Fibroblast of lung (primary cell): ENCODE measurements around the gene ABCD1. TPM values are rescaled to one million over a fixed set of nuclear protein-coding genes. Genes with fewer than 3 reads are reported as not detected.
"Not testable (repeated sequence)": the region's sequence is repeated elsewhere in the genome, so short reads cannot be mapped to it uniquely, and the experiment has no call there.

ENCODE experiments used
- DNase-seq, 2 donors: peaks; one replicate each; pipeline versions ENCODE4 v3.0.0 to v3.0.0-alpha.2; 2010; ENCODE audit warnings: low read depth in 2 of 2
- H2AFZ ChIP-seq: 2 replicates; pipeline ENCODE4 v1.5.1; 2012; ENCODE audit warnings: low read length, control low read depth, inconsistent platforms
- H3K27ac ChIP-seq: 2 replicates; pipeline ENCODE4 v1.5.1; 2011; ENCODE audit warnings: low read length, control low read depth; ENCODE audit not compliant: insufficient read depth
- H3K27me3 ChIP-seq: 2 replicates; pipeline ENCODE4 v1.5.1; 2011; ENCODE audit warnings: mild to moderate bottlenecking, low read length; ENCODE audit not compliant: control insufficient read depth, insufficient read depth
- H3K36me3 ChIP-seq: 2 replicates; pipeline ENCODE4 v1.5.1; 2011; ENCODE audit warnings: low read length; ENCODE audit not compliant: control insufficient read depth, insufficient read depth
- H3K4me1 ChIP-seq: 2 replicates; pipeline ENCODE4 v1.5.1; 2011; ENCODE audit warnings: low read length; ENCODE audit not compliant: control insufficient read depth, insufficient read depth; ENCODE audit errors: extremely low read depth
- H3K4me2 ChIP-seq: 2 replicates; pipeline ENCODE4 v1.5.1; 2011; ENCODE audit warnings: low read length, control low read depth; ENCODE audit not compliant: insufficient read depth; ENCODE audit errors: extremely low read depth
- H3K4me3 ChIP-seq, 4 experiments: fragments of 200-600 bp in 1 of 4; sonication (generic) in 1 of 4; replicated peaks in 1 of 4; 2 replicates each; pipeline ENCODE4 v1.5.1; 2011 to 2016; ENCODE audit warnings: low read length in 4 of 4, low read depth in 3 of 4, mild to moderate bottlenecking in 3 of 4, control low read depth in 2 of 4, inconsistent platforms in 1 of 4, mixed read lengths in 1 of 4; ENCODE audit not compliant: insufficient read depth in 1 of 4; ENCODE audit errors: control extremely low read depth in 1 of 4
- H3K79me2 ChIP-seq: 2 replicates; pipeline ENCODE4 v1.5.1; 2012; ENCODE audit warnings: mild to moderate bottlenecking, low read length, inconsistent platforms; ENCODE audit not compliant: control insufficient read depth, insufficient read depth
- H3K9ac ChIP-seq: 2 replicates; pipeline ENCODE4 v1.5.1; 2011; ENCODE audit warnings: mild to moderate bottlenecking, low read length, control low read depth; ENCODE audit not compliant: insufficient read depth
- H3K9me3 ChIP-seq: 2 replicates; pipeline ENCODE4 v1.5.1; 2012; ENCODE audit warnings: low read depth, low read length; ENCODE audit not compliant: control insufficient read depth, insufficient read depth
- H4K20me1 ChIP-seq: 2 replicates; pipeline ENCODE4 v1.5.1; 2011; ENCODE audit warnings: low read length; ENCODE audit not compliant: control insufficient read depth, insufficient read depth; ENCODE audit errors: extremely low read depth
- EZH2 ChIP-seq: IDR thresholded peaks from 2 replicates; pipeline ENCODE4 v1.5.1; 2012; ENCODE audit warnings: low read length, control low read depth, mild to moderate bottlenecking; ENCODE audit errors: missing control alignments
- polyA plus RNA-seq, 2 donors: library from polyadenylated mRNA; depleted of rRNA in 1 of 2; stranded (reverse) in 1 of 2; unstranded in 1 of 2; fragments of >200 nt; gene quantifications; 2 replicates each; pipeline ENCODE4 v1.2.1, GENCODE V29; 2011 to 2012; ENCODE audit warnings: missing spikeins in 1 of 2
- total RNA-seq: library from RNA; depleted of rRNA; stranded (reverse); fragments of >200 nt; gene quantifications from 2 replicates; pipeline ENCODE4 v1.2.1, GENCODE V29; 2014
- TF ChIP-seq, protein P1 (sequence below), 2 donors: IDR thresholded peaks in 1 of 2; conservative IDR thresholded peaks in 1 of 2; 1 replicate in 1 of 2; 2 replicates in 1 of 2; pipeline ENCODE4 v1.5.1; 2011 to 2012; ENCODE audit warnings: low read length in 2 of 2, control low read depth in 1 of 2, inconsistent platforms in 1 of 2, low read depth in 1 of 2, mild to moderate bottlenecking in 1 of 2

The ABCD1 gene
- total and polyA plus RNA-seq, 2 donors (not counting 1 experiment from before 2014, with no cell fraction given) = 4.0 to 12.7 TPM

DNA sequence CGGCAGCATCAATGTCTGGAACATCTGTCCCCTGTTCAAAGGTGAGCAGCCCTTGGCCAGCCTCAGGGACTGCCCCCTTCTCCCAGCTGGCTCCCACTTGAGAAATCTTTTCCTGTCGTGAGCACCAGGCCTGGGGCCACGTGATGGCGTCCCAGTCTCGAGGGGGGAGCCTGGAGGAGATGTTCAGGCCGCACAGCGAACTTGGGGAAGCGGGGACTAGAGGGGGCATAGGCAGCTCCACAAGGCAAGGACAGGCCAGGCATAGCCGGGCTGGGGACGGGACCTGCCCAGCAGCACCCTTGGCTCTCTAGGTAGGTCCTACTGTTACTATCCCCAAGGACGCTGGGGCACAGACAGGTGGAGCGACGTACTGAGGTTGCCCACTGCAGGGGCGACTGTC is 34.2 kb upstream of the ABCD1 start:
- no peak overlapping the region for H2AFZ ChIP-seq
- TF ChIP-seq, protein P1, sequence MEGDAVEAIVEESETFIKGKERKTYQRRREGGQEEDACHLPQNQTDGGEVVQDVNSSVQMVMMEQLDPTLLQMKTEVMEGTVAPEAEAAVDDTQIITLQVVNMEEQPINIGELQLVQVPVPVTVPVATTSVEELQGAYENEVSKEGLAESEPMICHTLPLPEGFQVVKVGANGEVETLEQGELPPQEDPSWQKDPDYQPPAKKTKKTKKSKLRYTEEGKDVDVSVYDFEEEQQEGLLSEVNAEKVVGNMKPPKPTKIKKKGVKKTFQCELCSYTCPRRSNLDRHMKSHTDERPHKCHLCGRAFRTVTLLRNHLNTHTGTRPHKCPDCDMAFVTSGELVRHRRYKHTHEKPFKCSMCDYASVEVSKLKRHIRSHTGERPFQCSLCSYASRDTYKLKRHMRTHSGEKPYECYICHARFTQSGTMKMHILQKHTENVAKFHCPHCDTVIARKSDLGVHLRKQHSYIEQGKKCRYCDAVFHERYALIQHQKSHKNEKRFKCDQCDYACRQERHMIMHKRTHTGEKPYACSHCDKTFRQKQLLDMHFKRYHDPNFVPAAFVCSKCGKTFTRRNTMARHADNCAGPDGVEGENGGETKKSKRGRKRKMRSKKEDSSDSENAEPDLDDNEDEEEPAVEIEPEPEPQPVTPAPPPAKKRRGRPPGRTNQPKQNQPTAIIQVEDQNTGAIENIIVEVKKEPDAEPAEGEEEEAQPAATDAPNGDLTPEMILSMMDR (conservative IDR thresholded peaks at IDR 0.05 in 1 of 2, IDR thresholded peaks at IDR 0.05 in 1 of 2; ENCODE audit: low read depth in 1 of 2, low read length in 2 of 2) = no peak
- no peak for TF ChIP-seq EZH2
- H3K36me3 ChIP-seq = no peaks in the 10 kb centered on the region
- no peaks in the 10 kb centered on the region for H3K79me2 ChIP-seq
- H3K27me3 ChIP-seq = no peaks in the 10 kb centered on the region
- no peak overlapping the region for H3K4me3 ChIP-seq
- H3K4me1 ChIP-seq = no peaks in the 10 kb centered on the region
- H3K4me2 ChIP-seq = no peak overlapping the region
- no peaks in the 10 kb centered on the region for H4K20me1 ChIP-seq
- no peak overlapping the region for H3K9ac ChIP-seq
- H3K9me3 ChIP-seq = no peaks in the 10 kb centered on the region
- DNase-seq = no peak
- no peak overlapping the region for H3K27ac ChIP-seq

DNA sequence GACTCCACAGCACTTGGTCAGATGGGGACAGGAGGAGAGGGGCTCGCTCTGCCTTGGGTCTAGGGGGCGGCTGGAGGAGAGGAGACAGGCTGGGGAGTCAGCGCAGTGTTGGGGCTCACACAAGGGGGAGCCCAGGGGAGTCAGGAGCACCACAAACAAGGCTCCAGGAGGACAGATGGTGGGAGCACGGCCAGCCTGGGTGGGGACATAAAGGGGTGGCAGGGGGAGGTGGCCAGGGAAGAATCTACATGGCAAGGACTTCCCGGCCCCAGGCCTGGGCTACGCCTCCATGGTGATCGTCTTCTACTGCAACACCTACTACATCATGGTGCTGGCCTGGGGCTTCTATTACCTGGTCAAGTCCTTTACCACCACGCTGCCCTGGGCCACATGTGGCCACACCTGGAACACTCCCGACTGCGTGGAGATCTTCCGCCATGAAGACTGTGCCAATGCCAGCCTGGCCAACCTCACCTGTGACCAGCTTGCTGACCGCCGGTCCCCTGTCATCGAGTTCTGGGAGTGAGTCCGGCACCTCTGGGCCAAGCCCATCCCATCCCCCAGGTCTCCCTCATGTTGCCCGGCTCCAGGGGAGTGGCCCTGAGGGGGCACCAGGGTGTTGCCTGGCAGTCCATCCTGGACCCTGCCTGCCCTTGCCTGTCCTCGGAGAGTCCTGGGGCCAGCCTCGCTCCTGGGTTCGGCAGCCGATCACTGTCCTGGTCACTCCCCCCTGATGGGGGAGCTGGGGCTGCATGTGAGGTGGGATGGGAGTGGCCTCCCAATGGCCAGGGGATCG is 33.4 kb upstream of the ABCD1 start:
- not testable (repeated sequence) for H3K9ac ChIP-seq, H3K36me3 ChIP-seq, H4K20me1 ChIP-seq, H3K4me1 ChIP-seq, H3K27me3 ChIP-seq, H3K27ac ChIP-seq, H3K79me2 ChIP-seq, DNase-seq, H3K4me3 ChIP-seq, H2AFZ ChIP-seq, H3K9me3 ChIP-seq, H3K4me2 ChIP-seq

DNA sequence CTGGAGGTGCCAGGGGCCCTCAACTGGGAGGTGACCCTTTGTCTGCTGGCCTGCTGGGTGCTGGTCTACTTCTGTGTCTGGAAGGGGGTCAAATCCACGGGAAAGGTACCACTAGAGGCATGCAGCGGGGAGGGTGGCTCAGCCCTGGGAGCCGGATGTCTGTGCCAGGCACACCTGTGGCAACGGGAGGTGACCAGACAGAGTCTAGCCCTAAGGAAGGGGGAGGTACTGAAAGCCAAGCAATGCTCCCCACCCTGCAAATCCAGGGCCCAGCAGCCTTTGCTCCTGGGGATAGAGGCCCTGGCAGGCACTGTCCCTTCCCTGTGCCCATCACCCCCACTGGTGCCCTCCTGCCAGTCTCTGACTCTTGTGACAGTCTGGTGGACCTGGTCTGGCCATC is 32.7 kb upstream of the ABCD1 start:
- no peaks in the 10 kb centered on the region for H3K36me3 ChIP-seq
- H3K4me3 ChIP-seq = no peak overlapping the region
- no peaks in the 10 kb centered on the region for H4K20me1 ChIP-seq
- no peak overlapping the region for H3K9ac ChIP-seq
- no peak overlapping the region for H3K27ac ChIP-seq
- no peaks in the 10 kb centered on the region for H3K79me2 ChIP-seq
- H3K27me3 ChIP-seq = no peaks in the 10 kb centered on the region
- no peak overlapping the region for H2AFZ ChIP-seq
- DNase-seq = no peak
- no peak for TF ChIP-seq EZH2
- TF ChIP-seq, protein P1 (conservative IDR thresholded peaks at IDR 0.05 in 1 of 2, IDR thresholded peaks at IDR 0.05 in 1 of 2; ENCODE audit: low read depth in 1 of 2, low read length in 2 of 2) = no peak
- H3K4me2 ChIP-seq = no peak overlapping the region
- no peaks in the 10 kb centered on the region for H3K9me3 ChIP-seq
- H3K4me1 ChIP-seq = no peaks in the 10 kb centered on the region
